Activated CD8-positive, alpha-beta memory T cell treated with anti-CD3 and anti-CD28 coated beads, Interleukin-2, amount 50 U/mL, for 24 hours (primary cell): ENCODE data around the gene HIVEP2.

ENCODE experiments used
- DNase-seq: peaks from one replicate; pipeline ENCODE4 v3.0.0-alpha.2; 2020; ENCODE audit errors: extremely low read depth

Gene HIVEP2

GRCh38 chr6:142867355-142867801 lies 77.6 kb downstream of the HIVEP2 start:
- DNase-seq: no peak

GRCh38 chr6:142863981-142864380 lies 81.0 kb downstream of the HIVEP2 start:
- DNase-seq: no peak

- no peak for DNase-seq
Measured at GRCh38 chr6:142861711-142862110, 83.3 kb downstream of the HIVEP2 start.

GRCh38 chr6:142860498-142860897 lies 84.5 kb downstream of the HIVEP2 start:
- DNase-seq: no peak

GRCh38 chr6:142857796-142858555 lies 87.0 kb downstream of the HIVEP2 start:
- no peak for DNase-seq

- DNase-seq: no peak
Measured at GRCh38 chr6:142857233-142857761, 87.7 kb downstream of the HIVEP2 start.

- DNase-seq: no peak
Measured at GRCh38 chr6:142856624-142857232, 88.2 kb downstream of the HIVEP2 start.

GRCh38 chr6:142855893-142856623 lies 88.9 kb downstream of the HIVEP2 start:
- no peak for DNase-seq

GRCh38 chr6:142854589-142855488 lies 90.1 kb downstream of the HIVEP2 start:
- DNase-seq: no peak

- DNase-seq: no peak
Measured at GRCh38 chr6:142853244-142854180, 91.5 kb downstream of the HIVEP2 start.

- DNase-seq: no peak
Measured at GRCh38 chr6:142851601-142852000, 93.4 kb downstream of the HIVEP2 start.

GRCh38 chr6:142850679-142851423 lies 94.1 kb downstream of the HIVEP2 start:
- no peak for DNase-seq

GRCh38 chr6:142848976-142849375 lies 96.0 kb downstream of the HIVEP2 start:
- no peak for DNase-seq

GRCh38 chr6:142848156-142848555 lies 96.8 kb downstream of the HIVEP2 start:
- no peak for DNase-seq

GRCh38 chr6:142846883-142847287 lies 98.1 kb downstream of the HIVEP2 start:
- no peak for DNase-seq

GRCh38 chr6:142846459-142846831 lies 98.5 kb downstream of the HIVEP2 start:
- no peak for DNase-seq

- no peak for DNase-seq
Measured at GRCh38 chr6:142845624-142846458, 99.1 kb downstream of the HIVEP2 start.

GRCh38 chr6:142845143-142845571 lies 99.8 kb downstream of the HIVEP2 start:
- DNase-seq: no peak
